ENCODE measurements around the gene ZNF319. TPM values are rescaled to one million over a fixed set of nuclear protein-coding genes. Genes with fewer than 3 reads are reported as not detected.

ZNF319 gene
- total and polyA plus RNA-seq, 2 of the 13 experiments (the other 11 are each of a cell fraction or from before 2014, with no cell fraction given), result 2.4 to 3.6 TPM

DNA sequence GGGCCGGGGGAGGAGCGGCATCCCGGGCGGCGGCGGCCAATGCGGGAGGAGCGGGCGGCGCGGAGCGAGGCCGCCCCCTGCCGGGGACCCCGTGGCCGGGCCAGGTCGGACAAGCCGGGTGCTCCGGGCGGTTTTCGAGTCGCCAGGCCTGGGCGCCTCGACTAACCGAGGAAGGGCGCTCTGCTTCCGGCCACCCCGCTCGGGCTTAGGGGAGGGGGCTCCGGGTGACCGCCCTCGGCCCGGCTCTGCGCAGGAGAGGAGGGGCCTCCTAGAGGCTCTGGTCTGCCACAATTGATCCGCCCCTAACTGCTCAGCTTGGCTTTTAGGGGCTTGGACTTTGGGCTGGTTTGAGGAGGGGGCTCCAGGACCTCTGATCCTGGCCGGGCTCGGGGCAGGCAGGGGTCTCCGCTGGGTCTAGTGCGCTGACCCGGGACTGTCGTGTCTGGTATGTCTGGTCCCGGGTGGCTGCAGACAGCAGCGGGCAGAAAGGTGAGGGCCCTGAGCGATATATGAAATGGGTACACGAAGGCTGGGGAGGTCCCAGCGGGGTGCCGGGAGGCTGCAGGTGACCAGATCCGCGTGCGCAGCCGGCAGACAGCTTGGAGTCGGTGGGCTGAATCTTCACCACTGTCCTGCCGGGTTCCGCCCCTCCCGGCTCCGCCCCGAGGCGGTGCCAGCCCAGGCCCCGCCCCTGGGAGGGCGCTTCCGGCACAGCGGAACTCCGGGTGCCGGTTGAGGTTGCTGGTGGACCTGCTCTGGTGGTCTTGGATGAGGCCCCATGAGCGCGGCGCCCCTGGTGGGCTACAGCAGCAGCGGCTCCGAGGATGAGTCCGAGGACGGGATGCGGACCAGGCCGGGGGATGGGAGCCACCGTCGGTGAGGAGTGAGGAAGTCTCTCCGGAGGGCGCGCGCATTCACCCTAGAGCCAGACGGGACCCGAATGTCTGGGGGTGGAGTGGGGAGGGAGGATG lies 519 bp upstream of the ZNF319 start, which contains the start of gene USB1 (continued):
- TF ChIP-seq THRA (CRISPR knock-in tag; IDR thresholded peaks at IDR 0.05; ENCODE audit: borderline replicate concordance) (0 out of 2 replicates have a peak, but pooled peaks have one; percentile 10), ADNP (CRISPR knock-in tag; IDR thresholded peaks at IDR 0.05) (0 out of 2 replicates have a peak, but pooled peaks have one; percentile 37), ZSCAN21 (CRISPR knock-in tag; IDR thresholded peaks at IDR 0.05; ENCODE audit: borderline replicate concordance) (peak; percentile 16; the same call in 1 of the 2 replicates), IKZF4 (CRISPR knock-in tag; IDR thresholded peaks at IDR 0.05; ENCODE audit: borderline replicate concordance, low read depth, not compliant biosample characterization) (peak; percentile 36), RBAK (CRISPR knock-in tag; IDR thresholded peaks at IDR 0.05) (no peak), ZGPAT (CRISPR knock-in tag; IDR thresholded peaks at IDR 0.05) (peak; percentile 82), BHLHE40 (IDR thresholded peaks at IDR 0.05; ENCODE audit: low read length) (no peak; the same call in 1 of the 2 replicates), TMF1 (CRISPR knock-in tag; IDR thresholded peaks at IDR 0.05; ENCODE audit: low read depth) (no peak), RFX5 (IDR thresholded peaks at IDR 0.05; ENCODE audit: low read depth, low read length) (no peak), ZNF773 (CRISPR knock-in tag; IDR thresholded peaks at IDR 0.05; ENCODE audit: borderline replicate concordance) (no peak; the same call in 1 of the 2 replicates), ZNF562 (CRISPR knock-in tag; IDR thresholded peaks at IDR 0.05; ENCODE audit: borderline replicate concordance) (no peak), ZNF101 (CRISPR knock-in tag; IDR thresholded peaks at IDR 0.05; ENCODE audit: borderline replicate concordance, low read depth) (no peak), ZNF263 (CRISPR knock-in tag; IDR thresholded peaks at IDR 0.05) (peak; percentile 49; the same call in 1 of the 2 replicates), ZNF296 (CRISPR knock-in tag; conservative IDR thresholded peaks at IDR 0.05) (no peak), PRDM10 (CRISPR knock-in tag; IDR thresholded peaks at IDR 0.05; ENCODE audit: low read depth) (peak; percentile 42), RFX1 (IDR thresholded peaks at IDR 0.05) (no peak), NR2F1 (CRISPR knock-in tag; IDR thresholded peaks at IDR 0.05) (peak; percentile 32 to 75; a peak in 2 of 4 replicates), ERF (CRISPR knock-in tag; IDR thresholded peaks at IDR 0.05) (peak; percentile 52; the same call in 1 of the 2 replicates), FOXM1 (CRISPR knock-in tag; IDR thresholded peaks at IDR 0.05) (no peak)
- TF ChIP-seq, protein P1, sequence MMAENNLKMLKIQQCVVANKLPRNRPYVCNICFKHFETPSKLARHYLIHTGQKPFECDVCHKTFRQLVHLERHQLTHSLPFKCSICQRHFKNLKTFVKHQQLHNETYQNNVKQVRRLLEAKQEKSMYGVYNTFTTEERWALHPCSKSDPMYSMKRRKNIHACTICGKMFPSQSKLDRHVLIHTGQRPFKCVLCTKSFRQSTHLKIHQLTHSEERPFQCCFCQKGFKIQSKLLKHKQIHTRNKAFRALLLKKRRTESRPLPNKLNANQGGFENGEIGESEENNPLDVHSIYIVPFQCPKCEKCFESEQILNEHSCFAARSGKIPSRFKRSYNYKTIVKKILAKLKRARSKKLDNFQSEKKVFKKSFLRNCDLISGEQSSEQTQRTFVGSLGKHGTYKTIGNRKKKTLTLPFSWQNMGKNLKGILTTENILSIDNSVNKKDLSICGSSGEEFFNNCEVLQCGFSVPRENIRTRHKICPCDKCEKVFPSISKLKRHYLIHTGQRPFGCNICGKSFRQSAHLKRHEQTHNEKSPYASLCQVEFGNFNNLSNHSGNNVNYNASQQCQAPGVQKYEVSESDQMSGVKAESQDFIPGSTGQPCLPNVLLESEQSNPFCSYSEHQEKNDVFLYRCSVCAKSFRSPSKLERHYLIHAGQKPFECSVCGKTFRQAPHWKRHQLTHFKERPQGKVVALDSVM (CRISPR knock-in tag; IDR thresholded peaks at IDR 0.05), result peak; percentile 88
